Fibroblast of skin of right biceps (primary cell): ENCODE data around the gene ZCCHC17.

Experiments used
- DNase-seq: peaks from one replicate; pipeline ENCODE4 v3.0.0-alpha.2; 2013

Gene ZCCHC17

DNA sequence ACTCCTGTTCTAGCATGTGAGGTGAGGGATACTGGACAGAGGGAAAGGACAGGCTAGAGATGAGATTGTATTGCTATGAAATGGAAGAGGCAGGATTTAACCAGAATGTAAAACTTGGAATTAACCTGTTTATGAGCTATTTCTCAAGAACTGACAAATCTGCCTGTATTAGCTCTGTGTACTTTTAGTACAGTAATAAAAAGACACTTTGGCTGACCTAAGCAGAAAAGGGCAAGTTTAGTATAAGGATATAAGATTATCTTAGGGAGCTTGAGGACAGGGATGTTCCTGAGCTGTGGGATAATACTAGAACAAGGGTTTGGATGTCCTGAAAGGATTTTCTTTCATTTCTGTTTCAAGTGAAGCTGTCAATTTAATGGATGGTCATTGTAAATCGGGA, 11.2 kb downstream of the ZCCHC17 start:
- DNase-seq, result no peak

DNA sequence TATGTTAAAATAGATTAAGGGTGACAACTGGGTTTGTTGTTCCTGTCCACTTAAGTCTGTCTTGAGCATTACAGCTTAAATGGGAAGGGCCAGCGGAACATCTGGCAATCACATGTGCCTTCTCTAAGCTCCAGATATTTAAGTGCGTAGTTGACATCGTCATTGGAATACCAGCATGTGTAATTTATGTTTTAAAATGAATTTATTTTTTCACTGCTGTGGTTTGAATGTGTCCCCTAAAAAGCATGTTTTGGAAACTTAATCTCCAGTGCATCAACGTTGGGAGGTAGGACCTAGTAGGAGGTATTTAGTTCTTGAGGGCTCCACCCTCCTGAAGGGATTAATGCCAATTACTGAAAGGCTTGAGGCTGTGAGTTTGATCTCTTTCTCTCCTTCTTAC, 13.4 kb downstream of the ZCCHC17 start:
- peak; percentile 28 for DNase-seq

DNA sequence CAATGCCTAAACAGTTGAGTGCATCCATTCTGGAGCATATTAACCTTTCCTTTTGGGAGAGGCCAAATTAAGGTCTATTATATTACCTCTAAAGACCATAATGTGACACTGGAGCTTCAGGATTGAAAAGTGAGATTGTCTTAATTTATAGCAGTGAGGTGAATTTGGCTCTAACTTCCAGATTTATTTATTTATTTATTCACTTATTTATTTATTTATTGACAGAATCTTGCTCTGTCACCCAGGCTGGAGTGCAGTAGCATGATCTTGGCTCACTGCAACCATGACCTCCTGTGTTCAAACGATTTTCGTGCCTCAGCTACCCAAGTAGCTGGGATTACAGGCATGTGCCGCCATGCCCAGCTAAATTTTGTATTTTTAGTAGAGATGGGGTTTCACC, 19.1 kb downstream of the ZCCHC17 start:
- DNase-seq, result no peak

DNA sequence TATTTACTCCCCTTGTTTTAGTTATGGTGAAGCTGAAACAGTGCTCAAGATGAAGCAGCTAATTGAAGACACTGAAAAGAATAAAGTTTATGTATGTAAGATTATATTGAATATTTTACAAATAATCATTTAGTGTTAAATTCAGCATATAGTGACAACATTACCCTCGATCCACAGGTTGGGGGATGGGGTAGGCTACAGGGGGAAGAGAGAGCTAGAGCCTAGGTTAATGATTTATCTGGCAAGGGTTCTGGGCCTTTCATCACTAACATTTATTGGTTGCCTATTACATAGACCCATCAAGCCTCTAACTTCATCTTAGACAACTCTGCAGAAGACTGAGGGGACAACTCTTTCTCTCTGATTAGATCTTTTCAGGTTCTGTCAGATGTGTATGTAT, 21.3 kb downstream of the ZCCHC17 start:
- DNase-seq, result no peak

DNA sequence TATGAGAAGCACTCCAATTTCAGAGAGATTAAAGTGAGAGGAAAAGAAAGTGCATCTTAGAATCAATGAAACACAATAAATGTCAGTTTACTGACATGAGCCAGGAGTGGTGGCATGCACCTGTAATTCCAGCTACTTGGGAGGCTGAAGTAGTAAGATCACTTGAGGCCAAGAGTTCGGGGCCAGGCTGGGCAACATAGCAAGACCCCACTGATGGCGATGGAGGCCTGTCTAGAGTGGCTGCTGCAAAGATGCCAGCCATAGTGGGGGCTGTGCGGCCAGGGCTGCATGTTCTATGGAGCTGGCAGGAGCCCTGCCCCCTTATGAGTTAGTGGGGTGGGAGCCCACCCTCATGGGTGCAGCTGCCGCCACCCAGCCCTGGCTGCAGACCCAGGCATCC, 27.3 kb downstream of the ZCCHC17 start:
- no peak for DNase-seq

DNA sequence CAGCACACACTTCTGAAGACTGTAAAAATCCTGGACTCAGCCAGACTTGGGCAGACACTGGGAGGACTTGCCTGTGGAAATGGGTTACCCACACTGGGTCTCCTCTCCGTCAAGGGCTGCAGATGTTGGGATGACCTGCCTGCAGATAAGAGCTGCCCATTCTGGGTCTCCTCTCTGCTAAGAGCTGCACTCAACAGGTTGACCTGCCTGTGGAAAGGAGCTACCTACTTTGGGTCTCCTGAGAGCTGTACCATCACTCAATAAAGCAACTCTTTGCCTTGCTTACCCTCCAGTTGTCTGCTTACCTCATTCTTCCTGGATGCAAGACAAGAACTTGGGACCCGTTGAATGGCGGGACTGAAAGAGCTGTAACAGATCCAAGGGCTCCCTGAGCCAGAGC, 28.2 kb downstream of the ZCCHC17 start:
- DNase-seq, result no peak

DNA sequence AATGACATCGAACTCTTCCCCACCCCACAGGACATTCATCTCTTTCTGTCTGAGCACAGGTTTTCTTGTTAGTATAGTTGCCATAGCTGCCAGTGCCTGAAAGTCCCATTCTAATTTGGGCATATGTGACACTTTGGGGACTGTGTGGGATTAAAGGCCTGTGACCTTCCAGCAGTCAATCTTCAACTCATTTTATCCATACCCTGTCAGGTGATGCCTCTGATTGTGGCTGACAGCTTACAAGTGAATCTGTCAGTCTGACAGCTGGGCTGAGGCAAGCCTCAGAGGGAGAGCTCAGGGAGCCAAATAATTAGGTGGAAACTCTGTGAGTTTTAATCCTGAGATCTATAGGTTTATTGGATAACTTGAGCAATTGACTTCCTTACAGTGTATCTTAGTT, 29.6 kb downstream of the ZCCHC17 start:
- no peak for DNase-seq

DNA sequence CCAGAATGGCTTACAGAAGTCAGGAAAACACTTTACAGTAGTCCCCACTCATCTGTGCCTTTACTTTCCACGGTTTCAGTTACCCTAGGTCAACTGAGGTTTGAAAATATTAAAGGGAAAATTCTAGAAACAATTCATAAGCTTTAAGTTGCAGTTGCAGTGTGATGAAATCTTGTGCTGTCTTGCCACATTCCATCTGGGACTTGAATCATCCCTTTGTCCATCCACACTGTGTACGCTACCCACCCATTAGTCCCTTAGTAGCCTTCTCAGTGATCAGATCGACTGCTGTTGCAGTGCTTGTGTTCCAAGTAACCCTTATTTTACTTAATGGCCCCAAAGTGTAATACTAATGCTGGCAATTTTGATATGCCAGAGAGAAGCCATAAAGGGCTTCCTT, 30.5 kb downstream of the ZCCHC17 start:
- DNase-seq, result peak; percentile 46

DNA sequence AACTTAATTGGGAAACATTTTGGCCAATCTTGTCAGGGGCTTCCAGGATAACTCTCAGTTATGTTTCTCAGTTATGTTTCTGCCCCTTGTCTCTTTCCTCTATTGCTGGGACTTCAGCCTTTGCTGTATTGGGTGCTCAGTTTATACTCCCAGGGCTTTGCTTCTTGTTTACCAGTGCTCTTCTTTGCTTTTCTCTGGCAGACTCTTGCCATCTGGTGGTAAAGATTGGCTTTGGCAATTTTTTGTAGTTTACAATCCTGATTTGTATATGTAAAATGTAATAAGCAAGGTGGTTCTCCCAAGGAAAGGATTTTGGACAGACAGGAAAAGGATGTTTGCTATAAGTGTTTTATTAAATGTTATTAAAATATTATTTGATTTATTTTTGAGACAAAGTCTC, 38.2 kb downstream of the ZCCHC17 start:
- DNase-seq, result peak; percentile 26

DNA sequence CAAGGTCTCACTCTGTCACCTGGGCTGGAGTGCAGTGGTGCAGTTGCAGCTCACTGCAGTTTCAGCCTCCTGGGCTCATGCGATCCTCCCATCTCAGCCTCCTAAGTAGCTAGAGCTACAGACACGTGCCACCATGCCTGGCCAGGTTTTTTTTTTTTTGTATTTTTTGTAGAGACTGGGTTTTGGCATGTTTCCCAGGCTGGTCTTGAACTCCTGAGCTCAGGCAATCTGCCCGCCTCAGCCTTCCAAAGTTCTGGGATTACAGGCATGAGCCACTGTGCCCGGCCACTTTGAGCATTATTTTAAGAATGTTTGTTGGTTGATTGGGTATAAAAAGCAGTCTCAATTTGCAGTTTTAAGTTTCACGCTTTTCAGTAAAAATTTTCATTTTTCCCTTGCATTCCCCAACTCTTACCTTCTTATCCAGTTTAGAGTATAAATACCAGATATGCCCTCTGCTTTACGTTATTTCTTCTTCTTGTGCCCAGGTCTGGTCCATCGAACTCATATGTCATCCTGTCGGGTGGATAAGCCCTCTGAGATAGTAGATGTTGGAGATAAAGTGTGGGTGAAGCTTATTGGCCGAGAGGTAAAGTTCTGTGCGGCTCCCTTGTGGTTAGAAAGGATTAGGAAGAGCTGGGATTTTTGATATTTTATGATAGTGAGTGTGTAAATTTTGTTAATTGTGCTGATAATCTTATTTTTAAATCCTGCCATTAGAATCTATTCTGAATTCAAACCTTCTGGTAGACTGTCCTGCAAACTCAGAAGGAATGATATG, 40.0 kb downstream of the ZCCHC17 start:
- DNase-seq, result no peak

DNA sequence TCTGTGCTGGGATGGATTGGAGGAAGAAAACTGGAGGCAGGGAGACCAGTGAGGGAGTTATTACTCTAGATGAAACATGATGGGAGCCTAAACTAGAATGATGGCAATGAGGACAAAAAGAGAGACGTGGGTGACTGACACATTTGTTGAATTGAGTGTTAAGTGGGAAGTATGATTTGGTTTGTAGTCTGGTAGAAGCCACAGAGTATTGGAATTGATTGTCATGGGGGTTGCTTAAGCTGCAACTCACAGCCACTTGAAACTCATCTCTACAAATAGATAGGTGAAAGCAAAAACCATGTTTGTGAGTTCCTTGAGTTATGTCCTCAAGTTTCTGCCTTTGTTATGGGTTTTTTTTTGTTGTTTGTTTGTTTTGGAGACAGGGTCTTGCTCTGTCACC, 47.7 kb downstream of the ZCCHC17 start:
- DNase-seq, result no peak

DNA sequence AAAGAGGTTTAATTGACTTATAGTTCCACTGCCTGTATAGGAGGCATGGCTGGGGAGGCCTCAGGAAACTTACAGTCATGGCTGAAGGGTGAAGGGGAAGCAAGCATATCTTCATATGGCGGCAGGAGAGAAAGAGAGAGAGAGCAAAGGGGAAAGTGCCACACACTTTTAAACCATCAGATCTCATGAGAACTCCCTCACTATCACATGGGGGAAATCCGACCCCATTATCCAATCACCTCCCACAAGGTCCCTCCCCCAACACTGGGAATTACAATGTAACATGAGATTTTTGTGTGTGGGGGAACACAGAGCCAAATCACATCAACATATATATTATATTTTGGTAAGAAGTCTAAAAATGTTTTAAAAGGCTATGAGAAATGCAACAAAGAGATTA, 48.8 kb downstream of the ZCCHC17 start:
- no peak for DNase-seq

DNA sequence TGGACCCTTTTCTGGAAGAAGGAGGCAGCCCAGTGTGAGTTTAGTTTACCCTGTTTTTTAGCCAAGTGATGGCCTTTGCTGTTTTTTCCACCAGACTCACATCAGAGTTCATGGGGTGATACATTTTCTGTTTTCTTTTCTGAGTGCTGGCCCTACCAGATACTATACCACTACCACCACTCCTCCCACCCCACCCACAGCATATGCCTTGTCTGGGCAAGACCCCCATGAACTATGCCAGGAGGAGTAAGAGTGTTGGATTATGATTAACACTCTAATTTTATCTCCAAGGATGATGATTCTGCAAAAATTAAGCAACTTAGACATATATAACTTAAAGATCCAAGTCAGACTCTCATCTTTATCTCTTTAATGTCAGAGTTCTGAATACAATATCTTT, 50.0 kb downstream of the ZCCHC17 start:
- no peak for DNase-seq

DNA sequence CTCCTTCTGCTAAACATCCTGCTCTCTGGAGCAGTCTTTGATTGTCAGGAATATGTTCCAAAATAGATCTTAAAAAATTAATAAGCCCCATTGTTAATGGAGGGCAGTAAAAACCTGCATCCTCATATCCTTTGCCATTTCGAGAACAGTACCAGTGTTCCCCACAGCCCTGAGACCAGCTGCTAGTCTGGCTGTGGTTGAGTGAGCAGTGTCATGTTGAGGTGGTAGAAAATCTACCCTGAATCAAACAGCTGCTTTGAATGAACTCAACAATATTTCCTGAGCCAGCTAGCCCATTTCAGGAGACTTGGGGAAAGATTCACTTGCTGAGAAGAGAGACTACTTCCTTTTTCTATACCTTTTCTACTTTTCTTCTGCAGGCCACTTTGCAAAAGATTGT, 51.6 kb downstream of the ZCCHC17 start:
- DNase-seq, result no peak

DNA sequence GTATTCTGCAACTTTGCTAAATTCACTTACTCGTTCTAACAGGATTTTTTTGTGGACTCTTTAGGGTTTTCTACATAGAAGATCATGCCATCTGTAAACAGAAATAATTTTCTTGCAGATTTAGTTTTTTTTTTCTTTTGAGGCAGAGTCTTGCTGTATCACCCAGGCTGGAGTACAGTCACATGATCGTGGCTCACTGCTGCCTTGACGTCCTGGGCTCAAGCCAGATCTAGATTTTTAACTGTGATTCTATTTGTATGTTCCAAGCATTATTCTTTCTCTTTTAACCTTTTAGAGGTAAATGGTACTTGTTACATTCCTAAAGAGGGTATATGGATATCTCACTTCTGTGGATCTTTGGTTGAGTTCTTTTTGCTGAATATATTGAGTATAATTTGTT, 57.5 kb downstream of the ZCCHC17 start:
- no peak for DNase-seq

DNA sequence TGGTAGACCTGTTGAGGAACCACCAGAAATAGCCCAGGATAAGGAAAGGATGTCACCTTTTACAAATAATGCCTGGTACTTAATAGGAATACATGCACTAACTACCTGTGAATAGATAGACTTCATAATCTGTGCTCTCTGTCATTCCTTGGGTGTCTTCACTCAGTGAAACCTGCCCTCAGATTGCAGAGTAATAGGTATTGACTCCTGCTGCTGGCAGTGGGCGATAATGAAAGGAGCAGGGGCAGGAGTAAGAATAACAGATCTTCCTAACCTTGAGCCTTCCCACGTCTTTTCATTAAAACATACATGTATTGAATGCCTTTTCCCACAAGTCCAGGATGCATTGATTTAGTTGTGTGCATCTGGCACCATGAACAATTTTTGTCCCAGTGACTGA, 59.6 kb downstream of the ZCCHC17 start:
- no peak for DNase-seq

DNA sequence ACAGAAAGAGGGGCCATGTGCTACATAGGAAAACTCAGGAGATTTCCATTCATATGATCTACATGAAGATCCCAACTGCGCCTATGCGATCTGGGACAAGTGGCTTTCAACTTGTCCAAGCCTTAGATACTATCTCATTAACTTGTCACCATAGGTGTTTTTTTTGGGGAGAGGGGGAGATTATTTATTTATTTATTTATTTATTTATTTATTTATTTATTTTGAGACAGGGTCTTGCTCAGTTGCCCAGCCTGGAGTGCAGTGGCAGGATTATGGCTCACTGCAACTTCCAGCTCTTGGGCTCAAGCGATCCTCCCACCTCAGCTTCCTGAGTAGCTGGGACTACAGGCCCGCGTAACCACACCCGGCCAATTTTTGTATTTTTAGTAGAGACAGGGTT, 64.8 kb downstream of the ZCCHC17 start:
- no peak for DNase-seq

DNA sequence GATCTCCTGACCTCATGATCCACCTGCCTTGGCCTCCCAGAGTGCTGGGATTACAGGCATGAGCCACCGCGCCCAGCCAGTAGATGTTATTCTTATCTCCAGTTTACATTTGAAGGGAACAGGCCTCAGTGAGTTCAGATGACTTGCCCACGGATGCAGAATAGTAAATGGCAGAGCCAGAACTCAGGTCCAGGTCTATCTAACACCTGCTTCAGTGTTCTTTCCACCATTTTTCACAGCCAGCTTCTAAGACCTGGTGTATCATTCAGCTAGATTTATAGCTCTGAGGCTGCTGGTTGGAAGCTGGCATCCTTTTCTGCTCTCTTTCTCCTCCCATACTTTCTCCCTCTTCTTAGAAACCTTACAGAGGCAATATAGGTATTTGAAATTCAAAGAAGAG, 65.2 kb downstream of the ZCCHC17 start:
- no peak for DNase-seq

DNA sequence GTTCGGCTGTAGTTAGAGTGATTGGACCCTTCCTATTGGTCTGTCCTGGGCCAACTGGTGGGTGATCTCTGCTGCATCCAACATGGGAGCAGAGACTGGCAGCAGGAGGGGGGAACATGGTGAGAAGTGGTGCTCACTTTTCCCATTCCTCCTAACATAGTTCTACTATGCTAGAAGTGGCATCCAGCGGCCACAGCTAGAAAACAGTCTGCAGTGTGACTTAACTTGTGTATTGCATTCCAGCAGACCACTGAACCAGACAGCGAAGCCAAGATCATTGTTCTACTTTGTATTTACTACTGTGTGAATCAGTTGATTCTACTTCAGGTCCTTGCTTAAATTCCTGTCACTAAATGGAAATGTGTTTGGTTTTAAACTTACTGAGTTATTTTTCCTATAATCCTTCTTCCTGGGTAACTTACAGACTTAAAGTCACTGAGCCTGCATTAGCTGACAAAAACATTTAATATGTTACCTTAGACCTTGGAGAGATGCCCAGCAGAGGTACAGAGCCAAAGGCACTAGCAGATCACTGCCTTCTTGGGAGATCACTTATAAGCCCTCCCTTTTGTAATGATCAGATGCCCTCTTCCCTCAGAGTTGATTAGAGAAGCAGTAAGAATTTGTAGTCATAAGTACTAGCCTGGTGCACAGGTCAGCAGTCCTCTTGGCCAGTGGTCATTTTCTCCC, 67.9 kb downstream of the ZCCHC17 start:
- DNase-seq, result no peak

DNA sequence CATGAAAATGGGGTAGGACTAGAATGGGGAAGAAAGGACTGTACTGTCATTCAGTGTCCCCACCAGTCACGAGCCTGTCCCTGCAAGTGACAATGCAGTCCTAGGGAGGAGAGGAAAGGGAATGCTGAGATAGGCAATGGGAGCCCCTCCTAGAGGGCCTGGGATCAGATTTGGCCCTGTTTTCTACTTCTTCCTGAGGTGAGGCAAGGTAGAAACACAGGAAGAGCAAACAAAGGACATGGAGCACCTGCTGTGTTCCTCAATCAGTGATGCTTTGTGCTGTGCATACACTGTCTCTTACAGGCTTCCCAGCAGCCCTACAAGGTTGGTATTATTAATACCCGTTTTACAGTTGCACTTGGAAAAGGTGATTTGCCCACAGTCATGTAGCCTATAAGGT, 70.0 kb downstream of the ZCCHC17 start:
- no peak for DNase-seq

DNA sequence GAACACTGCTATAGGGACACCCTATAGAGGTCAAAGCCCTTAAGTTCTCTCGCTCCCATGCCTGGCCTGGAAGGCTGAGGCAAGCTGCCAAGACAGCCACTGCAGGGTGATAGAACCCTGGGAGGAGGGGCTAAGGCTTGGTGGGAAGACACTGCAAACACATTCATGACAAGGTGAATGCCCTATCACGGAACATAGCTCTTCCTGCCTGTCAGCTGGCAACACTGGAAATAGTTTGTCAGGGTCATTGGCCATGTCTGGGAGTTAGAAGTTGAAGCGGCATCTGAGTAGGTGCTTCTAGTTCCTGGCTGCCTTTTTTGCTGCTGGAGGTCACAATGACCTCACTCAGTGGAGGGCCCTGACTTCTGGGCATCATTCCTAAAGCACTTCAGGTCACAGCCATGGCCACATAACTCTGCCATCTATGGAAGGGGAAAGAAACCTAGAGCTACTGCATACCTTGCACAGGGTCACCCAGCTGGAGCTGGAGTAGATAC, 71.8 kb downstream of the ZCCHC17 start:
- DNase-seq, result no peak

DNA sequence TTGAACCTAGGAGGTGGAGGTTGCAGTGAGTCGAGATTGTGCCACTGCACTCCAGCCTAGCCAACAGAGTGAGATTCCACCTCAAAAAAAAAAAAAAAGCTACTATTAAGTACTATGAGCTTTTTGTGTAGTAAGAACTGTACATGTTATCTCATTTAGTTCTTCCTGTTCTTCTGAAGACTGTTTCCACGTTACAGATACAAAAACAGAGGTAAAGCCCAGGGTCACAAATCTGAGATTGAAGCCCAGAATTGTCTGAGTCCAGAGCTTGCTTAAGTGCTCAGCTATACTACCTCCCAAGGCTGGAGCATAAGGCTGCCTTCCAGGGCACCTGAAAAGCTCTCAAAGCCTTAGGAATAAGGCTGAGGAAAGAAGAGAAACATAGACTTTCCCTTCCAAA, 73.2 kb downstream of the ZCCHC17 start:
- no peak for DNase-seq

DNA sequence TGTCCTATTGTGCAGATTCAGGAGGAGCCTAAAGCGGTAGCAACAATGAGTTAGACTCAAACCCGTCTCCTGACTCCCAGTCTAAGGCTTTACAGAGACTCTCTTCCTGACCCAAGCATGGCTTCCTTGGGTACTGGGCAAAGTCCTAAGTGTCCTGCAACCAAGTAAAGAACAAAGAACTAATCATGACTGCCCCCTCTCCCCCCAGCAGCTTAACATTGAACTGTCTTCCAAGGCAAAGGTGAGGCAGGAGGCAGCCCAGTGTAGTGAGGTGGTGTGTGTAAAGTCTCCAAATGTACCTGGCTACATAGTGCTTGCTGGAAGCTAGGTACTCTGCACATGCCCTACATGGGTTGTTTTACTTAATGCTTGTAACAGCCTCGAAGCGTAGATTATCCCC, 73.7 kb downstream of the ZCCHC17 start:
- DNase-seq, result no peak

DNA sequence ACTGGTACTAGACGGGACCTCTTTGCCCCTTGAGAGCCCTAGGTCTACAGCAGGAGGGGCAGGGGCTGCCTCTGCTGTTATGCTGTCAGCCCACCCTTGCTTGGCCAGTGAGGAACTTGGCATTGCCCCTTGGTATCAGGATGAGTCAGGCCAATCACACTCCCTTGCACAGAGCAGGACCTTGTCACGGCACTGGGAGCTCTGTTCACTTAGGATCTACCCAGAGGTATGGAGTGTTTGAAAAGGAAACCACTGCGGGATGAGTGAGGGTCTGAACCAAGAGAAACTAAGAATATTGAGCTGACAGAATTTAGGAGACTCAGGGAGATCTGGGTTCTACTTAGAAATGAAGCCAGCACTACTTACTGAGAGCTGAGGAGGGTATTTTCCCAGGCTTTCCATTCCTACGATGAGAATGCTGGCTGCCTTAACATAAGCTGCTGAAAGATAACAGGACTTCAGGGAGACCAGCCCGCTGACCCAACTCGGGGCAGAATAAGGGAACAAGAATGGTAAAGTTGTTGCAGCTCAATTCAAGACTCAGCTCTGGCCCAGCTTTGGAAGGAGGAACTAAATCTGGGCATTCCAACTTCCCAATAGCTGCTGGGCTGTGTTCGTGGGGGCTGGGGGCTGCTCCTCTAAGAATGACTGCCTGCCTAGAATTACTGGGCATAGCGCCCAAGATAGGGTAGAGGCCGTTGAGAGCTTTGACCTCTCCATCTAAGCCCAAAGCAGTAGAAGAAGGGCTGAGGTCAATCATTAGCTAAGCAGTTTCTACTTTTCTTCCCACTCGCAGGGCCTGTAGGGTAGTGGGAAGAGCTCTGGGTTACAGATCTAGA, 74.5 kb downstream of the ZCCHC17 start:
- DNase-seq, result no peak
